Sigmoid colon (tissue), 4 donors: Measurements from ENCODE around the gene PARP3.

Experiments
- CTCF ChIP-seq, 4 experiments: fragments of 450-650 bp in 3 of 4; fragments of 200-600 bp in 1 of 4; IDR thresholded peaks; one replicate each; pipeline ENCODE4 v1.5.1; 2016 to 2019; ENCODE audit warnings: antibody characterized with exemption in 4 of 4, mild to moderate bottlenecking in 3 of 4, moderate library complexity in 2 of 4
- POLR2A ChIP-seq, 2 donors: fragments of 450-650 bp; IDR thresholded peaks; one replicate each; pipeline ENCODE4 v1.6.1; 2016; ENCODE audit warnings: antibody characterized with exemption in 2 of 2, mild to moderate bottlenecking in 2 of 2, moderate library complexity in 2 of 2
- POLR2AphosphoS5 ChIP-seq, 4 donors: sonication (generic); formaldehyde crosslinking; IDR thresholded peaks; one replicate each; pipeline ENCODE4 v1.6.1; 2017; ENCODE audit warnings: antibody characterized with exemption in 4 of 4

- TF ChIP-seq POLR2A (IDR thresholded peaks at IDR 0.05) (no peak), CTCF (IDR thresholded peaks at IDR 0.05) (no peak), POLR2AphosphoS5 (IDR thresholded peaks at IDR 0.05) (no peak)
Observed at GRCh38 chr3:51921081-51921578, 21.0 kb upstream of the PARP3 start.
